NCI-H1436 (cell line): ENCODE measurements around the gene MKX.

ENCODE experiments used
- DNase-seq: peaks from one replicate; lab custom pipeline; 2025; lab: John Stamatoyannopoulos, UW

The MKX gene

DNA sequence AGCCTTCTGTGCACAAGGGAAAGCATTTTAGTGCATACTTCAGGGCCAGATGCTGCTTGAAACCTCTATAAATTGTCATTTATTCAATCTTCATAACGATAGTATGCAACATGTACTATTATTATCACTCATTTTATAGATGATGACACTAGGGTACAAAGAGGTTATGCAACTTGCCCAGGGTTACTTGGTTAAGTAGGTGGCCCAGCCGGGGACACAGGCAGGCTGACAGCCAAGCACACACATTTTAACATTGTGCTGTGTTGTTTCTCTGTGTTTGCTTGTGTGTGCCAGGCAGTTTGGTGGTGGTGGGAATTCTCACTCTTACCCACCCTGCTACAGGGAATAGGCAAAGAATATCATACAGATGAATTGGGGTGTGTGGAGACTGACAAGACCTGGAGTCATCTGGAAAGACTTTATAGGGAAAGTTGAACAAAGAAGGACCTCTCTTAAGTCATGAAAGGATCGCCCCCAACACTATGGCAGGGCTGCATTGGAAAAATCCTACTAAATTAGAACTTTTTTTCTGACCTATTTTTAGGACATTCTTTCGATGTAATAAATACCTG lies 98.9 kb downstream of the MKX start:
- DNase-seq: no peak

DNA sequence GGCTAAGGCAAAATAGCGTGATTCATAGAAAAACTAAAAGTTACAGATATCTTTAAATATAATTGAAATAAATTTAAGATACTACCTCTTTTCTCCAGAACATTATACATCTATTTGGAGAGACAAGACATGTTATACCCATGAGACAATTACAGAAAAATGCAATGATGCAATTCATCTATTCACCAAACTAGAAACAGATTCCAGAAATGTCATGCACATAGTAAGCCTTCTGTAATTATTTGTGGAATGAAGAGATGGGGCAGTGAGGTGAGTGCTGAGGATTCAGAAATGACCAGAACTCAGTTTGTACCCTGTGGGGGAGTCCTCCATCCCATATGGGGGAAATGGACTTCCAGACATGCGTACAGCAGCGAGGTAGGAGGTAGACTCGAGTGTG lies 99.4 kb downstream of the MKX start:
- no peak for DNase-seq

DNA sequence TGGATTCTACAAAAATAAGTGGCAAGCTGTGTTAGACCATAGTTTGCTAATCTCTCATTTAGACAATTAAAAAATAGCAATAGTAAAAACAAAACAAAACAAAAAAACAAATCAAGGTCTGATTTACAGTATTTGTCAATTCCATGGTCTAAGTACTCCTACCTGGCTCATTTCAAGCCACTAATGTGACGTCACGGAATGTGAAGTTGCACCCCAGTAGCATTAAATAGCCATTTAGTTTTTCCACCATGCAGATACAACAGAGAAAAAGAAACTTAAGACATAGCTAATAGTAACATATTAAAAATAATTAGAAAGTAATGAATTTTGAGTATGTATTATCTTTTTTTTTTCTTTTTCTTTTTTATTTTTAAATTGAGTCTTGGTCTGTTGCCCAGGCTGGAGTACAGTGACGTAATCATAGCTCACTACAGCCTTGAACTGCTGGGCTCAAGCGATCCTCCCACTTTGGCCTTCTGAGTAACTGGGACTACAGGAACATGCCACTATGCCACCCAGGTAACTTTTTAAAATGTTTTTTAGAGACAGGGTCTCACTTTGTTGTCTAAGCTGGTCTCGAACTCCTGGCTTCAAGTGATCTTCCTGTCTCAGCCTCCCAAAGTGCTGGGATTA lies 101.2 kb downstream of the MKX start:
- no peak for DNase-seq

DNA sequence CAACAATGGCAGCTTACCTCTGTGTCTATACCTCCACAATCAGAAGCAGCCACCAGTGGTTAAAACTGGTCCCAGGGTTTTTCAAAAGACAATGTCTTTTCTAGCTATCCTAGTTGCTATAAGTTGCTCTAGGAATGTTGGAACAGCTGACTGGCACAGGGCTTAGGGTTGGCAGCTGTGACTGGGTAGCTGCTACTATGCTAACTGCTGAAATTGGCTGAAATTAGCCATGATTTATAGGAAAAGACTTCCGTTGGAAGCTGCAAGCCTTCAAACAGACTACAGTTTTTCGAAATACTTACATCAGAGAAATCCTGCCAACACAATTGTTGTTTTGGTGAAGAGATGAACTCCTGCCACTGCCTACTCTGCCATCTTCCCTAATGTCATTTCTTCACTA lies 102.3 kb downstream of the MKX start:
- no peak for DNase-seq

DNA sequence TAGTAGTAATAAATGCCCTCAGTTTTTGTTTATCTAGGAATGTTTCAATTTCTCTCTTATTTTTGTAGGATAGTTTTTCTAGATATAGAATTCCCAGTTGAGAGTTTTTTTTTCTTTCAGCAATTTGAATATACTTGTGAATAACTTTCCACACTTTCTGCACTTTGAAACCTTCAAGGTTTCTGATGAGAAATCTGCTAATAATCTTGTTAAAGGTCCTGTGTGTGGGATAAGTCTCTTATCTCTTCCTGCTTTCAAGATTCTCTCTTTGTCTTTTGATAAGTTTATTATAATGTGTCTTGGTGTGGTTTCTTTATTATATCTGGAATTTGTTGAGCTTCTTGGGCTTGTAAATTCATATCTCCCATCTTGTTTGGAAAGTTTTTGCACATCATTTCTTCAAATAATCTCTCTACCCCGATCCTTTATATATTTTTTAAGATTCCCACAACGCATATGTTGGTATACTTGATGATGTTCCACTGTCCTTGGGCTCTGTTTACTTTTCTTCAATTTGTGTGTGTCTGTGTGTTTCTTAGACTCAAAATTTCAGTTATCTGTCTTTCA lies 103.5 kb downstream of the MKX start:
- DNase-seq: no peak

DNA sequence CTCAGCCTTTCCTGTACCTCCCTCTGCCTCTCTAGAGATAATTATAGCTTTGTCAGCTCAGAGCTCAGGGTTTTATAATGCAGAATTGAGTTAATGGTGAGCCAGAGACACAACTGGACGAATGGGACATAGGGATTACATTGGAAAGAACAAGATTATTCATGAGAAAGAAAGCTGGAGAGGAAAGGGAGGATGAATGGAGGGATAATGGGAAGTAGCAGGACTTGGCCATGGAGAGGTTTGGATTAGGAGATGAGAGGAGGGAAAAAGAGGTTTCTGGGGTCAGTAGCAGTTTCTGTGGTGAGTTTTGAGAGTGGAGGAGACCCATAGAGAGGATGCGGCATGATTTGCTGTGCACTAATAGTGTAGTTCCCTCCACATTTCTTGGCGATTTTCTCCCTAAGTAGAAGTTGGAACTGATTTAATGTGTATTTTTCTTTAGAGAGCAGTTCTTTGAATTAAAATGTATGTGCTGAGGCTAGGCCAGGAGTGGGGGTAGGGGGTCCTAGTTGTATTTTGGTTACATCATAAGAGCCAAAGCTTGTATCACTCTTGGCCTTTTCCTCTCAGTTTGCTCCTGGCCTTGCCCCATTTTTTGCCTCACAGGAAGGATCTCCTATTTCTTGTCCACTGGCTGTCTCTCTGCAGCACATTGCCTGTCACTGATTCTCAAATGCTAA lies 107.4 kb downstream of the MKX start:
- no peak for DNase-seq

DNA sequence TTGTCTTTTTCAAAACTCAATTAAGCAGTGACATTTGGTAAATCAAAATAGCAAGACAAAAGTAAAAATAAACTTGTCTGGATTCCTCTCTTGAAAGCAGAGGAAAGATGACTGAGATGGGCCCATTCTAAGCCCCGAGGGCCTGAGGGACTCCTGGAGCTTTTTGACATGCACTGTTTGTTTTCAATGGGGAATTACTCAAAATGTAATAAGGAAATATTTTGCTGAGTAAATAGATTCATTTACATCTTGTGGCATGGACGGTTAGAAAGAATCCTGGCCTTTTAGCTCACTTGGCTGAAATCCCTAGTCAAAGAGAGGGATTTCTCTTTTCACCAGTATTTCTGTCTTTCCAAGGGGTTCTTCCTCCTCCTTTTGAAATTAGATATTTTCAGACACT lies 108.0 kb downstream of the MKX start:
- no peak for DNase-seq

DNA sequence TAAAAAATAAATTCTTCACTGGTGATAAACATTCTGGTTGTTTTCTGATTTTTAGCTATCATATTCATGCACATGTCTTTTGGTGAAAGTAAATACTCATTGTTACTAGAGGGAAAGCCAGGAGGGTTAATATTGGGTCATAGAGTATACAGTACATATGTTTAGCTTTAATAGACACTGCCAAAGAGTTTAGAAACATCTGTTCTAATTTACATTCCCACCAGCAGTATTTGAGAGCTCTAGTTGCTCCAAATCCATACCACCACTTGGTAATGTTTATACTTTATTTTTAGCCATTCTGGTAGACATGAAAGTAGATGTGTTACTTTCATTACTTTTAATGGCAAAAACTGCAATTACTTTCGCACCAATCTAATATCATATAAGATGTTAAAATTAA lies 108.8 kb downstream of the MKX start:
- no peak for DNase-seq

DNA sequence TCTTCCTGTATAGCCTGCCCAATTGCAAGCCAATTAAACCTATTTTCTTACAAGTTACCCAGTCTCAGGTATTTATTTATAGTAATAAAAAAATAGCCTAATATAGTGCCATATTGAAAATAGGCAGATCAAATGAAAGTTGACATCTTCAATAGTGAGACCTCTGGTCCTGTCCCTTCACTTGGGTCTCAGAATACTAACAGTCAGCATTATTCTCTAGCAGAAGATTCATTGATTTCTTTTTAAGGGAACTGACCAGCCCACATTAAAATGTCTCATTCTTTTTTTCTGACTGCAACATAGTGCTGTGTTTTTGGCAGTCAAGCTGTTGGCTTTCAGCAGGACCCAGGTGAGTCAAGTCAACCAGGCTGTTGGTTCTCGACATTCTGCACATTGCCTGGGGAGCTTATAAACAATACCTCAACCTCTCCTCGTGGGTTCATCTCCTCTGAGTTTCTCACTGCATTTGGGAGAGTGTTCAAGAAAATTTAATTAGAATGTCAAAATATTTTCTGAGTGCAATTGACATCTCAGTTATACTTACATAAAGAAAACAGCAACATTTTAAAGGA lies 109.8 kb downstream of the MKX start:
- no peak for DNase-seq

DNA sequence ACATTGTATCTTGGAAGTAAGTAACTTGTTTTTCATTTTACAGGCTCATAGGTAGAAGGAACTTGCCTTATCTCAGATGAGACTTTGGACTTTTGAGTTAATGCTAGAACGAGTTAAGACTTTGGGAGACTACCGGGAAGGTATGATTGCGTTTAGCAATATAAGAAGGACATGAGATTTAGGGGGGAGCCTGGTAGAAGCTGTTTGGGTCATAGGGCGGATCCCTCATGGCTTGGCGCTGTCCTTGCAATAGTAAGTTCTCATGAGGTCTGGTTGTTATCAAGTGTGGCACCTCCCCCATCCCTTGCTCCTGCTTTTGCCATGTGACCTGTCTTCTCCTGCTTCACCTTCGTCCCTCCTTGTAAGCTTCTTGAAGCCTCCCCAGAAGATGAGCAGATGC lies 110.3 kb downstream of the MKX start:
- DNase-seq: no peak

DNA sequence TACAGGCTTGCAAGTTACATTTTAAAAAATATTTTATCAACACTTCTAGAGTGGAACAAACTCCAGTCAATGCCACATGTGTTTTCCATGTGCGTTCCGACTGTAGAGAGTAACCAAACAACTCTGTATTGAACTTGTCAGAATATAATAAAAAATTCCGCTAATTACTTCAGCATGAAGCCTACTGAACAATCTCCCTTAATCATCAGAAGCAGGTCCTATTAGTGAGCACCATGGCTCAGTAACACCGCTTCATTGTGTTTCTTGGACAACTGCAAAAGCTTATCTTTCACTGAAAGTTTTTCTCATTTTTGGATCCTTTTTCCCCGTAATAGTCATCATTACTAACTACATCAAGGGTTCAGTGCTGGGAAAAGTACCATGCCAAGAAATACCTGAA lies 117.0 kb downstream of the MKX start:
- DNase-seq: no peak

DNA sequence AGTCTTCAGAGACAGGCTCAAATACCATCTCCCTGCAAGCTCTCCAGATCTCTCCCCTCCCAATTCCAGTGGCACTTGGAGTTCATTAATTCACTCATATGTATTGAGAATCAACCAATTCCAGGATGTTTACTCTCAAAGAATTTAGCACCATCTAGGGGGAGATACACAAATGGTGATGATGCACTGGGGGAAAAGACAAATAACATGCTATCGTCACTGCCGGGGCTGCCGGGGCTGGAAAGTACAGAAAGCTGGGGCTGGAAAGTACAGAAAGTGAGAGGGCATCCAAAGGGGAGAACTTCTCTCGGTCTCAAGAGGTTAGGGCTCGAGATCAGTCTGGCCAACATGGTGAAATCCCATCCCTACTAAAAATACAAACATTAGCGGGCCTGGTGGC lies 118.7 kb downstream of the MKX start:
- DNase-seq: no peak

DNA sequence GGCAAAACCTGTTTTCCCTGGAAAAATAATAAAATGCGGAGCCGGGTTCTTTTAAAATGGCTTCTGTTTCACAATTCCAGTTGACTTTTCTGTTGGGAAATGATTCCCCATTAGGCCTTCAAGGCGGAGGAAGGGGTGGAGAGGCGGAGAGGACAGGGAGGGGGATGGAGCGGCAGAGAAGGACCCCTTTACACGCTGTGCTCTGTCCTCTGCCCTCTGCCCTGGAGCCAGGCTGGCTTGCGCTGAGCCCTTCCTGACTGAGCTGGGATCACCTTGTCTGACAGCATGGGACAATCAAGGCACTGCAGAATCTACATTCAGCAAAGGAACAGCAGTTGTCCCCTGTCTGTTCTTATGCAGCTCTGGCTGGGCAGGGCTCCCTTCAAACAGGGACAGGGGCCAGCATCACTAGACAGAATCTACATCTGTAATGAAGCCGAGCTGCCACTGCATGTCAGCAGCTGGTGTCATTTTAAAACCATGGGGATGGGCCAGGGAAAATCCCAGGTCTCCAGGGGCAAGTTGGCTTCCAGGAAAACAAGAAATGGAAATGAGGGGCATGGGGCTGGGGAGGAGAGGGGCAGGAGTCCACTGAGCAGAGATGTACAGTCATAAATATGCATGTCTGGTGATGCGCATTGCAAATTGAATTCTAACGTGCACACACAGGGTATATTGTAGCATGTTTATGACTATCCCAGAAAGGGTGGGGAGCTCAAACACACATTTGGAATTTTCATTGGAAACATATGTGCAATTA lies 120.0 kb downstream of the MKX start:
- no peak for DNase-seq

DNA sequence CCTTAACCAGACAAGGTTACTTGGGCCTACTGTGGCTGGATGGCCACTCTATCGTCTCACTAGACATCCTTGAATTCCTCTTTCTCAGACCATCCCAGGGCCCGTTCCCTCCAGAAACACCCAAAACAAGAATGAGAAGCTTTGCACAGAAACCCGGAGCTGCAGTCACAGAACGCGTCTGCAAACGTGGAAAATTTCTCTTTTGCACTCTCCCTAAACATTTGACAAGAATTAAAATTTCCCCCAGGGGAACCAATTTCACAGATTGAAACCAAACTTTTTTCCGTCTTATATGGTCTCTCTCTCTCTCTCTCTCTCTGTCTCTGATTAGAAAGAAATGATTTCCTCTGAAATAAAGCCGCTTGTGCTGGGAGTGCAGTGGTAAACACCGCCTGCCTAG lies 120.7 kb downstream of the MKX start:
- DNase-seq: no peak
